GM06990 (cell line): ENCODE measurements around the gene PLEKHG4.
A peak's percentile ranks its signal among the peaks of the same experiment; 100 is the strongest.

Source experiments
- DNase-seq: peaks from one replicate; pipeline ENCODE4 v3.0.0-alpha.2; 2011; ENCODE audit not compliant: insufficient read length; ENCODE audit errors: extremely low read depth
- H3K27me3 ChIP-seq: replicated peaks from 2 replicates; pipeline ENCODE4 v1.6.0; 2011; ENCODE audit warnings: low read length; ENCODE audit not compliant: control insufficient read depth, insufficient read depth
- H3K36me3 ChIP-seq: 2 replicates; pipeline ENCODE4 v1.5.1; 2011; ENCODE audit warnings: low read length; ENCODE audit not compliant: control insufficient read depth, insufficient read depth
- H3K4me3 ChIP-seq: replicated peaks from 2 replicates; pipeline ENCODE4 v1.5.1; 2011; ENCODE audit warnings: low read depth, mild to moderate bottlenecking, control low read depth, low read length
- CTCF ChIP-seq: IDR thresholded peaks from 2 replicates; pipeline ENCODE4 v1.5.1; 2011; ENCODE audit warnings: low read length, control low read depth, mild to moderate bottlenecking, inconsistent platforms; ENCODE audit not compliant: insufficient read depth, poor library complexity, severe bottlenecking

Gene PLEKHG4

GRCh38 chr16:67234180-67234597 lies 45.1 kb upstream of the PLEKHG4 start:
- DNase-seq = no peak
- Histone ChIP-seq H3K36me3 (peaks cover 57% of the 10 kb centered on the region), H3K4me3 (no peak overlapping the region), H3K27me3 (no peaks in the 10 kb centered on the region)
- TF ChIP-seq CTCF = no peak

GRCh38 chr16:67235816-67236562 lies 43.3 kb upstream of the PLEKHG4 start:
- TF ChIP-seq CTCF = no peak
- Histone ChIP-seq H3K4me3 (no peak overlapping the region), H3K36me3 (peaks cover 46% of the 10 kb centered on the region), H3K27me3 (no peaks in the 10 kb centered on the region)
- DNase-seq = no peak

- TF ChIP-seq CTCF = no peak
- no peaks in the 10 kb centered on the region for H3K27me3 ChIP-seq
- DNase-seq = peak; percentile 75
- H3K36me3 ChIP-seq = peaks cover 38% of the 10 kb centered on the region
- H3K4me3 ChIP-seq = no peak overlapping the region
Measured at GRCh38 chr16:67236563-67237395, 42.6 kb upstream of the PLEKHG4 start.

GRCh38 chr16:67237396-67238277 lies 41.7 kb upstream of the PLEKHG4 start:
- no peak for TF ChIP-seq CTCF
- Histone ChIP-seq H3K4me3 (no peak overlapping the region), H3K27me3 (no peaks in the 10 kb centered on the region), H3K36me3 (peaks cover 34% of the 10 kb centered on the region)
- no peak for DNase-seq

GRCh38 chr16:67238278-67238575 lies 41.1 kb upstream of the PLEKHG4 start:
- Histone ChIP-seq H3K27me3 (no peaks in the 10 kb centered on the region), H3K36me3 (peaks cover 34% of the 10 kb centered on the region), H3K4me3 (no peak overlapping the region)
- DNase-seq = no peak
- no peak for TF ChIP-seq CTCF
